HEK293 (cell line): ENCODE results near the gene GBP3.
"Not testable (repeated sequence)": the region's sequence is repeated elsewhere in the genome, so short reads cannot be mapped to it uniquely, and the experiment has no call there.

Experiments
- CTCF ChIA-PET: fragments of 350-600 bp; formaldehyde crosslinking; extraction: SDS; loops from one replicate; lab custom pipeline; 2021; ENCODE audit warnings: antibody characterized with exemption; lab: Yijun Ruan, JAX
- POLR2A ChIA-PET: fragments of 300-600 bp; formaldehyde crosslinking; extraction: SDS; loops from one replicate; lab custom pipeline; 2020; ENCODE audit warnings: antibody characterized with exemption, inconsistent platforms; lab: Yijun Ruan, JAX
- H3K27ac ChIP-seq: fragments of 200-500 bp; sonication (Bioruptor generic); 2 replicates; pipeline ENCODE4 v1.5.1; 2014; ENCODE audit warnings: low read depth, low read length, control low read depth, inconsistent platforms; ENCODE audit errors: extremely low read depth
- H3K36me3 ChIP-seq, 2 experiments: fragments of 200-500 bp in 1 of 2; sonication (Bioruptor generic) in 1 of 2; 1 replicate in 1 of 2; 2 replicates in 1 of 2; pipeline ENCODE4 v1.5.1; 2014 to 2017; ENCODE audit warnings: inconsistent platforms in 2 of 2, low read length in 2 of 2; ENCODE audit not compliant: control insufficient read depth in 2 of 2, insufficient read depth in 1 of 2
- H3K4me1 ChIP-seq: fragments of 200-500 bp; sonication (Bioruptor generic); 2 replicates; pipeline ENCODE4 v1.5.1; 2014; ENCODE audit warnings: mild to moderate bottlenecking, low read length, inconsistent platforms; ENCODE audit not compliant: control insufficient read depth, insufficient read depth
- H3K4me3 ChIP-seq: 2 replicates; pipeline ENCODE4 v1.5.1; 2011; ENCODE audit warnings: low read depth, mild to moderate bottlenecking, control low read depth, low read length, moderate library complexity
- H3K9me3 ChIP-seq: fragments of 200-500 bp; sonication (Bioruptor generic); 2 replicates; pipeline ENCODE4 v1.5.1; 2014; ENCODE audit warnings: low read depth, low read length, inconsistent platforms; ENCODE audit not compliant: control insufficient read depth, insufficient read depth
- BCL11A ChIP-seq: fragments of 450-650 bp; formaldehyde crosslinking; IDR thresholded peaks from 2 replicates; pipeline ENCODE4 v1.5.1; 2016; ENCODE audit warnings: low read depth, missing biosample characterization, missing genetic modification characterization
- HOXA7 ChIP-seq: sonication (generic); formaldehyde crosslinking; IDR thresholded peaks from 2 replicates; pipeline ENCODE4 v1.8.1; 2022; ENCODE audit warnings: missing genetic modification reagents, borderline replicate concordance
- KLF8 ChIP-seq: fragments of 450-650 bp; formaldehyde crosslinking; IDR thresholded peaks from 2 replicates; pipeline ENCODE4 v1.5.1; 2016; ENCODE audit warnings: missing biosample characterization, missing genetic modification characterization
- SETDB1 ChIP-seq: IDR thresholded peaks from one replicate; pipeline ENCODE4 v1.6.1; 2017; ENCODE audit warnings: mild to moderate bottlenecking, low read length, moderate library complexity, mixed read lengths; ENCODE audit not compliant: insufficient read length
- TCF7L2 ChIP-seq: IDR thresholded peaks from 2 replicates; pipeline ENCODE4 v1.6.1; 2011; ENCODE audit warnings: low read depth, mild to moderate bottlenecking, inconsistent platforms, low read length, moderate library complexity, borderline replicate concordance
- ZBTB8A ChIP-seq: fragments of 450-650 bp; formaldehyde crosslinking; IDR thresholded peaks from 2 replicates; pipeline ENCODE4 v1.5.1; 2016; ENCODE audit warnings: missing biosample characterization, missing genetic modification characterization
- ZFP3 ChIP-seq: fragments of 450-650 bp; formaldehyde crosslinking; IDR thresholded peaks from 2 replicates; pipeline ENCODE4 v1.5.1; 2016; ENCODE audit warnings: low read depth, missing biosample characterization, missing genetic modification characterization
- ZNF112 ChIP-seq: fragments of 450-650 bp; formaldehyde crosslinking; IDR thresholded peaks from 2 replicates; pipeline ENCODE4 v1.5.0; 2017; ENCODE audit warnings: missing biosample characterization, missing genetic modification characterization
- ZNF155 ChIP-seq: fragments of 450-650 bp; formaldehyde crosslinking; IDR thresholded peaks from 2 replicates; pipeline ENCODE4 v1.5.1; 2016; ENCODE audit warnings: missing biosample characterization, missing genetic modification characterization
- ZNF184 ChIP-seq: fragments of 450-650 bp; IDR thresholded peaks from 2 replicates; pipeline ENCODE4 v1.5.1; 2018; ENCODE audit warnings: missing biosample characterization, mild to moderate bottlenecking, missing genetic modification characterization
- ZNF2 ChIP-seq: fragments of 450-650 bp; formaldehyde crosslinking; IDR thresholded peaks from 2 replicates; pipeline ENCODE4 v1.5.1; 2016; ENCODE audit warnings: missing biosample characterization, missing genetic modification characterization
- ZNF211 ChIP-seq: fragments of 450-650 bp; formaldehyde crosslinking; IDR thresholded peaks from 2 replicates; pipeline ENCODE4 v1.5.1; 2016; ENCODE audit warnings: low read depth, missing biosample characterization, missing genetic modification characterization
- ZNF266 ChIP-seq: fragments of 450-650 bp; formaldehyde crosslinking; IDR thresholded peaks from 2 replicates; pipeline ENCODE4 v1.5.1; 2016; ENCODE audit warnings: missing biosample characterization, missing genetic modification characterization, low read depth
- ZNF274 ChIP-seq, 2 experiments: fragments of 200-500 bp in 1 of 2; fragments of 450-650 bp in 1 of 2; sonication (Bioruptor generic) in 1 of 2; formaldehyde crosslinking in 1 of 2; IDR thresholded peaks; 2 replicates each; pipeline versions ENCODE4 v1.5.1 to v1.6.1; 2014 to 2016; ENCODE audit warnings: borderline replicate concordance in 1 of 2, inconsistent platforms in 1 of 2, low read length in 1 of 2, missing biosample characterization in 1 of 2, missing genetic modification characterization in 1 of 2
- ZNF335 ChIP-seq: fragments of 450-650 bp; formaldehyde crosslinking; conservative IDR thresholded peaks from 2 replicates; pipeline ENCODE4 v1.5.1; 2016; ENCODE audit warnings: missing biosample characterization, missing genetic modification characterization
- ZNF350 ChIP-seq: fragments of 450-650 bp; formaldehyde crosslinking; IDR thresholded peaks from 2 replicates; pipeline ENCODE4 v1.5.0; 2017; ENCODE audit warnings: missing biosample characterization, mild to moderate bottlenecking, missing genetic modification characterization
- ZNF423 ChIP-seq: fragments of 450-650 bp; formaldehyde crosslinking; IDR thresholded peaks from 2 replicates; pipeline ENCODE4 v1.5.1; 2016; ENCODE audit warnings: missing biosample characterization, missing genetic modification characterization
- ZNF426 ChIP-seq: fragments of 450-650 bp; formaldehyde crosslinking; IDR thresholded peaks from 2 replicates; pipeline ENCODE4 v1.5.1; 2017; ENCODE audit warnings: missing biosample characterization, missing genetic modification characterization, mild to moderate bottlenecking, inconsistent platforms, moderate library complexity
- ZNF544 ChIP-seq: fragments of 450-650 bp; formaldehyde crosslinking; IDR thresholded peaks from 2 replicates; pipeline ENCODE4 v1.5.0; 2017; ENCODE audit warnings: missing biosample characterization, missing genetic modification characterization
- ZNF791 ChIP-seq: fragments of 450-650 bp; formaldehyde crosslinking; IDR thresholded peaks from 2 replicates; pipeline ENCODE4 v1.5.1; 2016; ENCODE audit warnings: missing biosample characterization, missing genetic modification characterization
- TF ChIP-seq, protein P1 (sequence below): fragments of 450-650 bp; formaldehyde crosslinking; IDR thresholded peaks from 2 replicates; pipeline ENCODE4 v1.5.1; 2017; ENCODE audit warnings: missing biosample characterization, missing genetic modification characterization
- TF ChIP-seq, protein P2 (sequence below): fragments of 450-650 bp; IDR thresholded peaks from 2 replicates; pipeline ENCODE4 v1.5.1; 2018; ENCODE audit warnings: missing biosample characterization, missing genetic modification characterization
- TF ChIP-seq, protein P3 (sequence below): fragments of 450-650 bp; formaldehyde crosslinking; IDR thresholded peaks from 2 replicates; pipeline ENCODE4 v1.5.1; 2016; ENCODE audit warnings: missing biosample characterization, missing genetic modification characterization

Gene GBP3

DNA sequence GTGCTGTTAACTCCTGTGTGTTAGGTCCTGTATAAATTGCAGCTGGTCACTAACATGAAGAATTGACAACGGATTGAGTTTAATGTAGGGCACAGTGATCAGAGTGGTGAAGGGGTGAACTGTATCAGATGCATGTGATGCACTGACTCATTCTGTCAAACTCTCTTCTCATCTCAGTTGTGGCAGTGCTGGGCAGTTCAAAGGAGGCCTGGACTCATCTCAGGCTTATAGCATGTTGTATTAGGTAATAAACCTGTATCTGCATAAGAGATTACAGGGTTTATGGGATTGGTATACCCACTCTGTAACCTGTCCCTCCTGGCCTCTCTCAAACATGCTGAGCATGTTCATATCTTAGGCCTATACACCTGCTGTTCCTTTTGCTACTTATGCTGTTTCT, 12.4 kb upstream of the GBP3 start (continued):
- no peak for TF ChIP-seq ZNF335 (tag by site-specific recombination)
- no peak for TF ChIP-seq ZNF350 (tag by site-specific recombination)
- TF ChIP-seq, protein P1, sequence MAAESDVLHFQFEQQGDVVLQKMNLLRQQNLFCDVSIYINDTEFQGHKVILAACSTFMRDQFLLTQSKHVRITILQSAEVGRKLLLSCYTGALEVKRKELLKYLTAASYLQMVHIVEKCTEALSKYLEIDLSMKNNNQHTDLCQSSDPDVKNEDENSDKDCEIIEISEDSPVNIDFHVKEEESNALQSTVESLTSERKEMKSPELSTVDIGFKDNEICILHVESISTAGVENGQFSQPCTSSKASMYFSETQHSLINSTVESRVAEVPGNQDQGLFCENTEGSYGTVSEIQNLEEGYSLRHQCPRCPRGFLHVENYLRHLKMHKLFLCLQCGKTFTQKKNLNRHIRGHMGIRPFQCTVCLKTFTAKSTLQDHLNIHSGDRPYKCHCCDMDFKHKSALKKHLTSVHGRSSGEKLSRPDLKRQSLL (tag by site-specific recombination) = no peak
- no peak for TF ChIP-seq BCL11A (tag by site-specific recombination)
- TF ChIP-seq ZNF266 (tag by site-specific recombination) = no peak
- TF ChIP-seq ZNF211 (tag by site-specific recombination) = no peak

DNA sequence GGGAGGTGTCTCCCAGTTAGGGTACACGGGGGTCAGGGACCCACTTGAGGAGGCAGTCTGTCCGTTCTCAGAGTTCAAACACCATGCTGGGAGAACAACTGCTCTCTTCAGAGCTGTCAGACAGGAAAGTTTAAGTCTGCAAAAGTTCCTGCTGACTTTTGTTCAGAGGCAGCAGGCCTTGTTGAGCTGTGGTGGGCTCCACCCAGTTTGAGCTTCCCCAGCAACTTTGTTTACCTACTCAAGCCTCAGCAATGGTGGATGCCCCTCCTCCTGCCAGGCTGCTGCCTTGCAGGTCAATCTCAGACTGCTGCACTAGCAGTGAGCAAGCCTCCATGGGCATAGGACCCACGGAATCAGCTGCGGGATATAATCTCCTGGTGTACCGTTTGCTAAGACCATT, 11.3 kb upstream of the GBP3 start:
- H3K4me3 ChIP-seq, CTCF ChIA-PET, H3K27ac ChIP-seq, H3K4me1 ChIP-seq, POLR2A ChIA-PET, H3K9me3 ChIP-seq, H3K36me3 ChIP-seq: not testable (repeated sequence)

DNA sequence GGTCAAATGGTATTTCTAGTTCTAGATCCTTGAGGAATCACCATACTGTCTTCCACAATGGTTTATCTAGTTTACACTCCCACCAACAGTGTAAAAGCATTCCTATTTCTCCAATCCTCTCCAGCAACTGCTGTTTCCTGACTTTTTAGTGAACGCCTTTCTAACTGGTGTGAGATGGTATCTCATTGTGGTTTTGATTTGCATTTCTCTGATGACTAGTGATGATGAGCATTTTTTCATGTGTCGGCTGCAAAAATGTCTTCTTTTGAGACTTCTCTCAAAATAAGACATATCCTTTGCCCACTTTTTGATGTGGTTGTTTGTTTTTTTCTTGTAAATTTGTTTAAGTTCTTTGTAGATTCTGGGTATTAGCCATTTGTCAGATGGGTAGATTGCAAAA, 6.4 kb upstream of the GBP3 start:
- POLR2A ChIA-PET, H3K27ac ChIP-seq, H3K9me3 ChIP-seq, H3K36me3 ChIP-seq, CTCF ChIA-PET, H3K4me1 ChIP-seq, H3K4me3 ChIP-seq: not testable (repeated sequence)

DNA sequence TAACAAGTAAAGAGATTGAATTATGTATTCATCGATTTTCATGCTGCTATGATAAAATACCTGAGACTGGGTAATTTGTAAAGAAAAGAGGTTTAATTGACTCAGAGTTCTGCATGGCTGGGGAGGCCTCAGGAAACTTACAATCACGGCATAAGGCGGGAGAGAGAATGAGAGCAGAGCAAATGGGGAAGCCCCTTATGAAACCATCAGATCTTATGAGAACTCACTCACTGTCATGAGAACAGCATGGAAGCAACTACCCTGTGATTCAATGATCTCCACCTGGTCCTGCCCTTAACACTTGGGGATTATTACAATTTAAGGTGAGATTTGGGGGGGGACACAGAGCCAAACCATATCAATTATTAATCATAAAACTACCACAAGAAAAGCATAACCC, 3.3 kb upstream of the GBP3 start:
- Histone ChIP-seq H3K9me3 (no peaks in the 10 kb centered on the region), H3K36me3 (no peaks in the 10 kb centered on the region), H3K27ac (no peak overlapping the region), H3K4me3 (no peak overlapping the region), H3K4me1 (no peaks in the 10 kb centered on the region)
- ChIA-PET CTCF (no interaction called here), POLR2A (no interaction called here)
- TF ChIP-seq ZNF544 (tag by site-specific recombination) (no peak), ZNF426 (tag by site-specific recombination) (no peak), ZNF155 (tag by site-specific recombination) (no peak), ZNF423 (no peak), ZNF112 (tag by site-specific recombination) (no peak), ZFP3 (tag by site-specific recombination) (no peak), KLF8 (no peak), ZNF274 (IDR thresholded peaks at IDR 0.05; ENCODE audit: low read length) (no peak), ZNF274 (tag by site-specific recombination; IDR thresholded peaks at IDR 0.05; ENCODE audit: borderline replicate concordance) (no peak)
- TF ChIP-seq, protein P2, sequence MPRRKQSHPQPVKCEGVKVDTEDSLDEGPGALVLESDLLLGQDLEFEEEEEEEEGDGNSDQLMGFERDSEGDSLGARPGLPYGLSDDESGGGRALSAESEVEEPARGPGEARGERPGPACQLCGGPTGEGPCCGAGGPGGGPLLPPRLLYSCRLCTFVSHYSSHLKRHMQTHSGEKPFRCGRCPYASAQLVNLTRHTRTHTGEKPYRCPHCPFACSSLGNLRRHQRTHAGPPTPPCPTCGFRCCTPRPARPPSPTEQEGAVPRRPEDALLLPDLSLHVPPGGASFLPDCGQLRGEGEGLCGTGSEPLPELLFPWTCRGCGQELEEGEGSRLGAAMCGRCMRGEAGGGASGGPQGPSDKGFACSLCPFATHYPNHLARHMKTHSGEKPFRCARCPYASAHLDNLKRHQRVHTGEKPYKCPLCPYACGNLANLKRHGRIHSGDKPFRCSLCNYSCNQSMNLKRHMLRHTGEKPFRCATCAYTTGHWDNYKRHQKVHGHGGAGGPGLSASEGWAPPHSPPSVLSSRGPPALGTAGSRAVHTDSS (tag by site-specific recombination) = no peak

DNA sequence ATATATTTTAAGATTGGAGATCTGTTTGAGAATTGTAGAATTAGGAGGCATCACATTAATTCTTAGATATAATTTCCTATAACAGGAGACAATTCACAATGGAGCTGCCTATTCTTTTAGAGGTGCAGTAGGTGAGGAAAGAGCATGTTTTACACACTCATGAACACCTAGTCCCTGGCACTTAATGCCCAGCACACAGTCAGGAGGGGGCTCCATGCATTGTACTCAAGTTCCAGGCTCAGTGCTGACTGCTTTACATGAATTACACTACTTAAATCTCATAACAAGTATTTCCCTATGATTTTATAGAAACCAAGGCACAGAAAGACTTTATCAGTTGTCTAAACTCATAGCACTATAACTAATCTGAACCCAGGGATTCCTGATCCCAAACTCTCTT, 360 bp upstream of the GBP3 start:
- POLR2A ChIA-PET = no interaction called here
- CTCF ChIA-PET = no interaction called here
- H3K4me3 ChIP-seq = no peak overlapping the region
- no peaks in the 10 kb centered on the region for H3K9me3 ChIP-seq
- H3K27ac ChIP-seq = no peak overlapping the region
- H3K36me3 ChIP-seq = no peaks in the 10 kb centered on the region
- H3K4me1 ChIP-seq = no peaks in the 10 kb centered on the region
- TF ChIP-seq ZBTB8A = no peak
- no peak for TF ChIP-seq KLF8
- TF ChIP-seq ZNF2 (tag by site-specific recombination) = no peak
- TF ChIP-seq ZNF266 (tag by site-specific recombination) = no peak
- TF ChIP-seq HOXA7 (CRISPR knock-in tag) = no peak
- no peak for TF ChIP-seq ZNF184
- no peak for TF ChIP-seq ZNF791 (tag by site-specific recombination)
- no peak for TF ChIP-seq ZNF423
- no peak for TF ChIP-seq SETDB1
- no peak for TF ChIP-seq TCF7L2
- TF ChIP-seq, protein P3, sequence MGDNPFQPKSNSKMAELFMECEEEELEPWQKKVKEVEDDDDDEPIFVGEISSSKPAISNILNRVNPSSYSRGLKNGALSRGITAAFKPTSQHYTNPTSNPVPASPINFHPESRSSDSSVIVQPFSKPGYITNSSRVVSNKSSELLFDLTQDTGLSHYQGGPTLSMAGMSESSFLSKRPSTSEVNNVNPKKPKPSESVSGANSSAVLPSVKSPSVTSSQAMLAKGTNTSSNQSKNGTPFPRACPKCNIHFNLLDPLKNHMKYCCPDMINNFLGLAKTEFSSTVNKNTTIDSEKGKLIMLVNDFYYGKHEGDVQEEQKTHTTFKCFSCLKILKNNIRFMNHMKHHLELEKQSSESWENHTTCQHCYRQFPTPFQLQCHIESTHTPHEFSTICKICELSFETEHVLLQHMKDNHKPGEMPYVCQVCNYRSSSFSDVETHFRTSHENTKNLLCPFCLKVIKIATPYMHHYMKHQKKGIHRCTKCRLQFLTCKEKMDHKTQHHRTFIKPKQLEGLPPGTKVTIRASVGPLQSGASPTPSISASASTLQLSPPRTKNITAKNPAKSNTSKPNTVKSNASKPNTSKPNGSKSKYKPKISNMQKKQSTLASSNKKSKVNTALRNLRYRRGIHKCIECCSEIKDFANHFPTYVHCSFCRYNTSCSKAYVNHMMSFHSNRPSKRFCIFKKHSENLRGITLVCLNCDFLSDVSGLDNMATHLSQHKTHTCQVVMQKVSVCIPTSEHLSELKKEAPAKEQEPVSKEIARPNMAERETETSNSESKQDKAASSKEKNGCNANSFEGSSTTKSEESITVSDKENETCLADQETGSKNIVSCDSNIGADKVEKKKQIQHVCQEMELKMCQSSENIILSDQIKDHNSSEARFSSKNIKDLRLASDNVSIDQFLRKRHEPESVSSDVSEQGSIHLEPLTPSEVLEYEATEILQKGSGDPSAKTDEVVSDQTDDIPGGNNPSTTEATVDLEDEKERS (tag by site-specific recombination) = no peak
- TF ChIP-seq ZFP3 (tag by site-specific recombination) = no peak
